Mucosa of descending colon (tissue), 3 donors: ENCODE data around the gene RNU6-1. TPM values are rescaled to one million over a fixed set of nuclear protein-coding genes. Genes with fewer than 3 reads are reported as not detected.

Experiments
- ATAC-seq: fragments of 200-7000 bp; cut with Tn5 transposase; one replicate; pipeline ENCODE4 v1.9.1; 2020; ENCODE audit warnings: mild to moderate bottlenecking, moderate library complexity
- DNase-seq, 3 donors: peaks; one replicate each; pipeline ENCODE4 v3.0.0-alpha.2; 2020
- H3K36me3 ChIP-seq: fragments of 200-600 bp; one replicate; pipeline ENCODE4 v1.8.0; 2021; ENCODE audit warnings: low read depth, mild to moderate bottlenecking
- H3K4me1 ChIP-seq: fragments of 200-600 bp; one replicate; pipeline ENCODE4 v1.8.0; 2021; ENCODE audit warnings: low read depth, mild to moderate bottlenecking
- H3K4me3 ChIP-seq: fragments of 200-600 bp; one replicate; pipeline ENCODE4 v1.8.0; 2021; ENCODE audit warnings: mild to moderate bottlenecking
- H3K9me3 ChIP-seq: fragments of 200-600 bp; one replicate; pipeline ENCODE4 v1.8.0; 2021; ENCODE audit warnings: mild to moderate bottlenecking
- CTCF ChIP-seq: fragments of 200-600 bp; IDR thresholded peaks from one replicate; pipeline ENCODE4 v1.8.0; 2022; ENCODE audit warnings: antibody characterized with exemption, mild to moderate bottlenecking
- intact Hi-C, 2 donors: fragments of 100-400 bp; cut with DNase I in 1 of 2; cut with micrococcal nuclease in 1 of 2; formaldehyde crosslinking; loops; one replicate each; pipeline versions ENCODE4 v1.11.0 to v1.11.1; 2022; cut with DNase I, micrococcal nuclease
- total RNA-seq, 3 donors: library from RNA; stranded (reverse); fragmentation: NEBNext Ultra II Directional in 2 of 3; extraction: Animal tissue kit (Norgen Biotek cat#: 25700) in 2 of 3; gene quantifications; one replicate each; pipeline versions ENCODE4 v1.2.1 to v1.2.4, GENCODE V29; 2021 to 2023
- donor health status: DM: no; HTN: no; CAD: no; lungs with moderate emphysema.
- donor health status: DM: no; HTN: no; CAD: no.
- donor health status: DM: no; HTN: yes; CAD: no.

RNU6-1 gene
- total RNA-seq, 3 donors from 2014 or later, result not detected

- Histone ChIP-seq H3K4me1 (no peaks in the 10 kb centered on the region), H3K4me3 (no peak overlapping the region), H3K36me3 (no peaks in the 10 kb centered on the region), H3K9me3 (no peaks in the 10 kb centered on the region)
- ATAC-seq (no peak), DNase-seq (no peak)
- intact Hi-C loops, result no loop called here
- no peak for TF ChIP-seq CTCF
These were observed 31.0 kb downstream of the RNU6-1 start for GRCh38 chr15:67808821-67809220.

GRCh38 chr15:67807836-67808235, 32.0 kb downstream of the RNU6-1 start:
- no peak for TF ChIP-seq CTCF
- Histone ChIP-seq H3K9me3 (no peaks in the 10 kb centered on the region), H3K4me3 (no peak overlapping the region), H3K4me1 (no peaks in the 10 kb centered on the region), H3K36me3 (no peaks in the 10 kb centered on the region)
- ATAC-seq, result no peak
- intact Hi-C loops, result no loop called here
- no peak for DNase-seq

- no peak overlapping the region for H3K4me3 ChIP-seq
- no peaks in the 10 kb centered on the region for H3K36me3 ChIP-seq
- no peak for DNase-seq
- intact Hi-C loops, result no loop called here
- ATAC-seq, result no peak
- no peaks in the 10 kb centered on the region for H3K4me1 ChIP-seq
- H3K9me3 ChIP-seq, result no peaks in the 10 kb centered on the region
- TF ChIP-seq CTCF, result no peak
These were observed 32.7 kb downstream of the RNU6-1 start for GRCh38 chr15:67807141-67807540.

- intact Hi-C loops, result no loop called here
These were observed 33.3 kb downstream of the RNU6-1 start for GRCh38 chr15:67806536-67806935.

GRCh38 chr15:67805666-67806516, 34.0 kb downstream of the RNU6-1 start:
- no peaks in the 10 kb centered on the region for H3K9me3 ChIP-seq
- TF ChIP-seq CTCF, result no peak
- H3K4me1 ChIP-seq, result no peaks in the 10 kb centered on the region
- no peak for DNase-seq
- intact Hi-C loops, result no loop called here
- H3K36me3 ChIP-seq, result no peaks in the 10 kb centered on the region
- no peak overlapping the region for H3K4me3 ChIP-seq
- ATAC-seq, result no peak

More at GRCh38 chr15:67806536-67806935, 33.3 kb downstream of the RNU6-1 start:
- ATAC-seq, result no peak
- no peak for TF ChIP-seq CTCF
- no peak for DNase-seq
- no peaks in the 10 kb centered on the region for H3K9me3 ChIP-seq
- H3K4me3 ChIP-seq, result no peak overlapping the region
- no peaks in the 10 kb centered on the region for H3K4me1 ChIP-seq
- no peaks in the 10 kb centered on the region for H3K36me3 ChIP-seq
